ENCODE data around the gene FKBP5. TPM values are rescaled to one million over a fixed set of nuclear protein-coding genes. Genes with fewer than 3 reads are reported as not detected.
"Not testable (repeated sequence)": the region's sequence is repeated elsewhere in the genome, so short reads cannot be mapped to it uniquely, and the experiment has no call there.

FKBP5 gene
- total RNA-seq, 1 donor from 2014 or later = 142 TPM

GRCh38 chr6:35678021-35678654, 10.6 kb downstream of the FKBP5 start:
- peaks cover 54% of the 10 kb centered on the region for H3K4me1 ChIP-seq
- intact Hi-C loops (cut with DNase I) = loop anchor here (10.0 kb wide), 1 partner anchor 93 kb away; no protein-coding TSS in a partner anchor
- H3K27ac ChIP-seq = no peak overlapping the region

DNA sequence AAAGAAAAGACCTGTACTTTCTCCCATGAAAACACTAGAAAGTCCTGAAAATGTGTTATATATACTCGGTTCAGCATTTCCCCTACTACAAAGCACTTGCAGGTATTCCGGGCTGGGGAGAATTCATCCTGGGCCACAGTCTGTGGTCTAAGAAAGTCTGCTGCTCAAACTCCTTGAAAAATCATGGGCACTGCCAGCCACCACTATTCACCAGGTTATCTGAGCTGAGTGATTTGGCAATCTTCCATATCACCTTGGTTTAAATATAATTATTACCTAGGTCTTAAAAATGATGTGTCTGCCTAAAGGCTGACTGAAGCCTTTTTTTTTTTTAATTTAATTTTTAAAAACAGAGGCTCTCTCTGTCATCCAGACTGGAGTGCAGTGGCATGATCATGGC, 11.3 kb downstream of the FKBP5 start:
- Histone ChIP-seq H3K4me3 (no peak overlapping the region), H3K27ac (no peak overlapping the region), H3K4me1 (peaks cover 54% of the 10 kb centered on the region), H3K27me3 (no peaks in the 10 kb centered on the region), H3K36me3 (peaks cover 30% of the 10 kb centered on the region), H3K9me3 (no peaks in the 10 kb centered on the region)
- ATAC-seq (no peak), DNase-seq (no peak)
- intact Hi-C loops (cut with DNase I) = loop anchor here (10.0 kb wide), 1 partner anchor 93 kb away; no protein-coding TSS in a partner anchor
- TF ChIP-seq CTCF (IDR thresholded peaks at IDR 0.05) = no peak

More at GRCh38 chr6:35678021-35678654, 10.6 kb downstream of the FKBP5 start:
- no peaks in the 10 kb centered on the region for H3K27me3 ChIP-seq
- no peak for TF ChIP-seq CTCF (IDR thresholded peaks at IDR 0.05)
- ATAC-seq (no peak), DNase-seq (no peak)
- peaks cover 33% of the 10 kb centered on the region for H3K36me3 ChIP-seq
- no peaks in the 10 kb centered on the region for H3K9me3 ChIP-seq
- H3K4me3 ChIP-seq = no peak overlapping the region

DNA sequence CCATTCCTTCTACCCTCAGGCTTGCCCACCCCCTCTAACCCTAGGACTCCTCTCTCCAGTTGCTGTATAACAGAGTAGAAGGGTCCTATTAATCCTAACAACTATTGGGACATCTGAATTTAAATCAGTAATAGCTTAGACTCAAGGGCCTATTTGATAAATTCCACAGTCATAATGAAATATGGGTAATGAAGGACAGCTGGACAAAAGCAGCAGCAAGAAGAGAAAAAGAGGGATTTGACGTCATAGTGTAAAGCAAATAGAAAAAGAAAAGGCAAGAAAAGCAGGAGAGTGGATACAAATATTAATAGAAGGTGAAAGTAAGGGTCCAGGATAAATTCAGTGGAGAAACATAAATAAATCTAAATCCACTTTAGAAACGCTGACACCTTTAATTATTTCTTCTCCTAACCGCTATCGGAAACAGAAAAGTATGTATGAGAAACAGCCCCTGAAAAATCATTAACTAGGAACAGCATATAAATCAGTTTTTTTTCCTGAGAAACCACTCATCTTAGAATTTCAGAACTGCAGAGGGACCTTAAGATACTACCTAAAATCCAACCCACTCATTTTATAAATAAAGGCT, 12.8 kb downstream of the FKBP5 start:
- DNase-seq = no peak
- Histone ChIP-seq H3K4me1 (peaks cover 43% of the 10 kb centered on the region), H3K9me3 (no peaks in the 10 kb centered on the region), H3K27ac (no peak overlapping the region), H3K27me3 (no peaks in the 10 kb centered on the region), H3K4me3 (no peak overlapping the region), H3K36me3 (peaks cover 31% of the 10 kb centered on the region)
- TF ChIP-seq CTCF (IDR thresholded peaks at IDR 0.05) = no peak
- no peak for ATAC-seq
- intact Hi-C loops (cut with DNase I) = loop anchor here (10.0 kb wide), 1 partner anchor 91 kb away; no protein-coding TSS in a partner anchor

DNA sequence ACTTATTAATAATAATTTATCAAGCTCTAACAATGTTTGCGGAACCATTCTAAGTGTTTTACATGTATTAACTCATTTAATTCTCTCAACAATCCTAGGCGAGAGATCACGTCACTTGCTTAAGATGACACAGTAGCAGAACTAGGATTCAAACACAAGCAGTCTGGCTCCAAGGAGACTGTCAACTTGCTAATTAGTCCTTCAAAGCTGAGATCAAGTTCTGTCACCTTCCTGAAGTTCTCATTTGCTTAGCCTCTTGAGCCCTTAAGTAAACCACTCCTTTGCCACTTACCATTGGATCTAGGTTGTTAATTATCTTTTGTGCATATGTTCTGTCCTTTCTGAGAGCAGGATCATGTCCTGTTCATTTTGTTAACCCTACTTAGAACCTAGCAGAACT, 14.1 kb downstream of the FKBP5 start:
- Histone ChIP-seq H3K36me3 (peaks cover 40% of the 10 kb centered on the region), H3K4me1 (peaks cover 44% of the 10 kb centered on the region), H3K4me3 (no peak overlapping the region), H3K9me3 (no peaks in the 10 kb centered on the region), H3K27ac (no peak overlapping the region), H3K27me3 (no peaks in the 10 kb centered on the region)
- intact Hi-C loops (cut with DNase I) = loop anchor here (10.0 kb wide), 1 partner anchor 90 kb away; no protein-coding TSS in a partner anchor
- peak; percentile 25 for ATAC-seq
- no peak for DNase-seq
- no peak for TF ChIP-seq CTCF (IDR thresholded peaks at IDR 0.05)

DNA sequence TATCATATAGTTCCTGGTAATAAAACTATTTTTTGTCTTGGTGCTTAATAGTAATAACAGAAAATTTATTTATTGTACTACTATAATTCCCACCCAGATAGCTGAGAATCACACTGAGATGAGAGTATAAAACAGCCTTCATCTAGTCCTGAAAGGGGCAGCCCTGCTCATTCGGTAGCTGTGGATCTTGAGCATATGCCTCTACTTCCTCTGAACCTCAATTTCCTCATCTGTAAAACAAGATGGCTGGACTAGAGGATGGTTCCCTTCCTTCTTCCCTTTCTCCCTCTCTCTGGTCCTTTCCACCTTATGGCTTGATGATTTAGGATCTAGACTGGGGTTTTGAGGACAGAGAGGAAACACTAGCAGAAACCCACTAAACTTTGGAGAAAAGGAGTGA, 15.0 kb downstream of the FKBP5 start:
- Histone ChIP-seq H3K27ac (no peak overlapping the region), H3K4me3 (no peak overlapping the region), H3K9me3 (no peaks in the 10 kb centered on the region), H3K4me1 (peaks cover 50% of the 10 kb centered on the region), H3K36me3 (peaks cover 38% of the 10 kb centered on the region), H3K27me3 (no peaks in the 10 kb centered on the region)
- no peak for DNase-seq
- ATAC-seq = peak; percentile 55
- intact Hi-C loops (cut with DNase I) = loop anchor here (10.0 kb wide), 1 partner anchor 89 kb away; no protein-coding TSS in a partner anchor
- no peak for TF ChIP-seq CTCF (IDR thresholded peaks at IDR 0.05)

- not testable (repeated sequence) for ATAC-seq, H3K9me3 ChIP-seq
- H3K36me3 ChIP-seq = peaks cover 34% of the 10 kb centered on the region
Observed at GRCh38 chr6:35673284-35673666, 15.4 kb downstream of the FKBP5 start.

DNA sequence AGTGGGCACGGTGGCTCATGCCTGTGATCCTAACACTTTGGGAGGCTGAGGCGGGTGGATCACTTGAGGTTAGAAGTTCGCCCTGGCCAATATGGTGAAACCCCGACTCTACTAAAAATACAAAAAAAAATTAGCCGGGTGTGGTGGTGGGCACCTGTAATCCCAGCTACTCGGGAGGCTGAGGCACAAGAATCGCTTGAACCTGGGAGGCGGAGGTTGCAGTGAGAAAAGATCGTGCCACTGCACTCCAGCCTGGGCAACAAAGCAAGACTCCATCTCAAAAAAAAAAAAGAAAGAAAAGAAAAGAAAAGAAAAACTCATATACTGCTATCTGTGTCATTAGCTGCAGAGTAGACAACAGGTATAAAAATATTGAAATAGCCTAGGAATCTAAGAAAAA, 18.3 kb downstream of the FKBP5 start:
- intact Hi-C loops (cut with DNase I) = loop anchor here (10.0 kb wide), 1 partner anchor 86 kb away; no protein-coding TSS in a partner anchor
- not testable (repeated sequence) for H3K4me3 ChIP-seq, H3K9me3 ChIP-seq, DNase-seq, ATAC-seq, H3K27ac ChIP-seq, H3K27me3 ChIP-seq
- H3K36me3 ChIP-seq = peaks cover 38% of the 10 kb centered on the region
- peaks cover 54% of the 10 kb centered on the region for H3K4me1 ChIP-seq

More at GRCh38 chr6:35673284-35673666, 15.4 kb downstream of the FKBP5 start:
- intact Hi-C loops (cut with DNase I) = loop anchor here (10.0 kb wide), 1 partner anchor 88 kb away; no protein-coding TSS in a partner anchor
- not testable (repeated sequence) for H3K27ac ChIP-seq, H3K27me3 ChIP-seq, DNase-seq, H3K4me3 ChIP-seq
- peaks cover 55% of the 10 kb centered on the region for H3K4me1 ChIP-seq

Data from upper lobe of right lung (tissue), 1 donor.